Testis (tissue), 3 donors: ENCODE data around the gene SLC27A2. TPM values are rescaled to one million over a fixed set of nuclear protein-coding genes. Genes with fewer than 3 reads are reported as not detected.
"Not testable (repeated sequence)": the region's sequence is repeated elsewhere in the genome, so short reads cannot be mapped to it uniquely, and the experiment has no call there.

ENCODE experiments used
- DNase-seq: peaks from one replicate; pipeline ENCODE4 v3.0.0-alpha.2; 2019
- H3K27ac ChIP-seq, 2 donors: fragments of 200-600 bp; sonication (generic); one replicate each; pipeline ENCODE4 v1.5.1; 2019
- H3K27me3 ChIP-seq: fragments of 200-600 bp; sonication (generic); one replicate; pipeline ENCODE4 v1.5.1; 2019
- H3K36me3 ChIP-seq: fragments of 200-600 bp; sonication (generic); one replicate; pipeline ENCODE4 v1.5.1; 2017; ENCODE audit warnings: low read depth; ENCODE audit errors: missing control alignments
- H3K4me1 ChIP-seq: fragments of 200-600 bp; sonication (generic); one replicate; pipeline ENCODE4 v1.5.1; 2019
- H3K4me3 ChIP-seq, 2 donors: fragments of 200-600 bp; sonication (generic); one replicate each; pipeline ENCODE4 v1.5.1; 2017 to 2019
- H3K9me3 ChIP-seq: fragments of 200-600 bp; sonication (generic); one replicate; pipeline ENCODE4 v1.5.1; 2017
- CTCF ChIP-seq, 3 experiments: fragments of 450-650 bp in 2 of 3; fragments of 200-600 bp in 1 of 3; sonication (generic) in 1 of 3; IDR thresholded peaks; one replicate each; pipeline ENCODE4 v1.5.1; 2016 to 2019; ENCODE audit warnings: antibody characterized with exemption in 3 of 3, mild to moderate bottlenecking in 2 of 3, moderate library complexity in 1 of 3
- POLR2A ChIP-seq: fragments of 450-650 bp; IDR thresholded peaks from one replicate; pipeline ENCODE4 v1.6.1; 2017; ENCODE audit warnings: antibody characterized with exemption, mild to moderate bottlenecking, moderate library complexity
- WGBS, 2 donors: methylation state at CpG; one replicate each; pipeline ENCODE4 v1.1.5; 2018; 5-methylcytosine and 5-hydroxymethylcytosine counted together
- intact Hi-C: fragments of 100-400 bp; cut with DNase I; formaldehyde crosslinking; loops from one replicate; pipeline ENCODE4 v1.15.1; 2023; ENCODE audit warnings: low total_unique reads
- polyA plus RNA-seq: library from polyadenylated mRNA; stranded (reverse); fragments of 350-450 nt; fragmentation: Illumina TruSeq; extraction: RNeasy Lipid Tissue Mini Kit (QIAGEN cat#74804); gene quantifications from one replicate; pipeline ENCODE4 v1.2.3, GENCODE V29; 2014; ENCODE audit warnings: low read depth, low replicate concordance; ENCODE audit not compliant: insufficient read depth
- total RNA-seq, 2 donors: library from RNA; depleted of rRNA; stranded (reverse); fragments of >200 nt; gene quantifications; one replicate each; pipeline ENCODE4 v1.2.3, GENCODE V29; 2016

The SLC27A2 gene
- total and polyA plus RNA-seq, 3 donors from 2014 or later: 2.1 to 2.5 (median 2.2) TPM

- TF ChIP-seq CTCF (IDR thresholded peaks at IDR 0.05): no peak
- no peak for TF ChIP-seq POLR2A
- 52 to 53% methylated on average over 3 of the region's 3 CpGs for WGBS, 2 donors
- Histone ChIP-seq H3K27ac (no peak overlapping the region), H3K4me3 (no peak overlapping the region), H3K36me3 (no peaks in the 10 kb centered on the region), H3K27me3 (no peaks in the 10 kb centered on the region), H3K4me1 (no peaks in the 10 kb centered on the region), H3K9me3 (no peaks in the 10 kb centered on the region)
- intact Hi-C loops: no loop called here
- DNase-seq: no peak
Observed at GRCh38 chr15:50184863-50185504, 3.0 kb downstream of the SLC27A2 start.

- Histone ChIP-seq H3K36me3 (no peaks in the 10 kb centered on the region), H3K4me1 (no peaks in the 10 kb centered on the region), H3K27me3 (no peaks in the 10 kb centered on the region), H3K4me3 (no peak overlapping the region), H3K9me3 (no peaks in the 10 kb centered on the region), H3K27ac (no peak overlapping the region)
- WGBS, 2 donors: 89 to 93% methylated on average over 4 of the region's 4 CpGs
- no peak for DNase-seq
- intact Hi-C loops: no loop called here
- TF ChIP-seq POLR2A (no peak), CTCF (IDR thresholded peaks at IDR 0.05) (no peak)
Observed at GRCh38 chr15:50186090-50186489, 4.1 kb downstream of the SLC27A2 start.

GRCh38 chr15:50186752-50187151 lies 4.8 kb downstream of the SLC27A2 start:
- 85 to 88% methylated on average over 1 of the region's 1 CpG for WGBS, 2 donors
- H3K4me3 ChIP-seq: no peak overlapping the region
- TF ChIP-seq POLR2A: no peak
- no peak for TF ChIP-seq CTCF (IDR thresholded peaks at IDR 0.05)
- no peaks in the 10 kb centered on the region for H3K27me3 ChIP-seq
- DNase-seq: no peak
- intact Hi-C loops: no loop called here
- H3K4me1 ChIP-seq: no peaks in the 10 kb centered on the region
- no peak overlapping the region for H3K27ac ChIP-seq
- no peaks in the 10 kb centered on the region for H3K9me3 ChIP-seq
- H3K36me3 ChIP-seq: no peaks in the 10 kb centered on the region

- Histone ChIP-seq H3K4me1 (no peaks in the 10 kb centered on the region), H3K4me3 (no peak overlapping the region), H3K36me3 (no peaks in the 10 kb centered on the region), H3K27me3 (no peaks in the 10 kb centered on the region), H3K27ac (no peak overlapping the region), H3K9me3 (no peaks in the 10 kb centered on the region)
- TF ChIP-seq POLR2A (no peak), CTCF (IDR thresholded peaks at IDR 0.05) (no peak)
- WGBS, 2 donors: 62 to 79% methylated on average over 2 of the region's 2 CpGs
- no peak for DNase-seq
- intact Hi-C loops: no loop called here
Observed at GRCh38 chr15:50187525-50187924, 5.5 kb downstream of the SLC27A2 start.

GRCh38 chr15:50187997-50188396 lies 6.0 kb downstream of the SLC27A2 start:
- TF ChIP-seq POLR2A (no peak), CTCF (IDR thresholded peaks at IDR 0.05) (no peak)
- Histone ChIP-seq H3K27ac (no peak overlapping the region), H3K4me3 (no peak overlapping the region), H3K36me3 (no peaks in the 10 kb centered on the region), H3K27me3 (no peaks in the 10 kb centered on the region), H3K4me1 (no peaks in the 10 kb centered on the region), H3K9me3 (no peaks in the 10 kb centered on the region)
- whole genome bisulfite sequencing, 2 donors: 78 to 88% methylated on average over 2 of the region's 2 CpGs
- intact Hi-C loops: no loop called here
- no peak for DNase-seq

- H3K9me3 ChIP-seq, H3K27ac ChIP-seq, H3K27me3 ChIP-seq, H3K4me1 ChIP-seq, H3K36me3 ChIP-seq, H3K4me3 ChIP-seq, intact Hi-C loops, DNase-seq: not testable (repeated sequence)
- WGBS, 2 donors: 96 to 98% methylated on average over 5 of the region's 5 CpGs
Observed at GRCh38 chr15:50188793-50189192, 6.8 kb downstream of the SLC27A2 start.
